ENCODE measurements around the gene APH1B.

Gene APH1B

GRCh38 chr15:63350178-63350621, 72.8 kb downstream of the APH1B start:
- no peak overlapping the region for H3K27ac Mint-ChIP-seq
- ATAC-seq (replicated peaks) (no peak), DNase-seq (no peak)
- H3K4me1 Mint-ChIP-seq = peaks cover 17 to 23% of the 10 kb centered on the region in 2 donors
- no peak overlapping the region for H3K4me3 Mint-ChIP-seq
- H3K36me3 Mint-ChIP-seq = no peaks in the 10 kb centered on the region
- no peaks in the 10 kb centered on the region for H3K27me3 Mint-ChIP-seq
- no peaks in the 10 kb centered on the region for H3K9me3 Mint-ChIP-seq

- Mint-ChIP-seq H3K4me1 (peaks cover 20 to 23% of the 10 kb centered on the region in 2 donors), H3K9me3 (no peaks in the 10 kb centered on the region), H3K27ac (no peak overlapping the region), H3K27me3 (no peaks in the 10 kb centered on the region), H3K4me3 (no peak overlapping the region), H3K36me3 (no peaks in the 10 kb centered on the region)
- no peak for ATAC-seq (replicated peaks)
- no peak for DNase-seq
Measured at GRCh38 chr15:63351170-63351569, 73.8 kb downstream of the APH1B start.

- ATAC-seq (replicated peaks) (no peak), DNase-seq (no peak)
- Mint-ChIP-seq H3K9me3 (no peaks in the 10 kb centered on the region), H3K4me3 (no peak overlapping the region), H3K27ac (no peak overlapping the region), H3K36me3 (no peaks in the 10 kb centered on the region), H3K4me1 (peaks cover 10 to 14% of the 10 kb centered on the region in 2 donors), H3K27me3 (no peaks in the 10 kb centered on the region)
Measured at GRCh38 chr15:63352808-63353207, 75.4 kb downstream of the APH1B start.

- no peak for ATAC-seq (replicated peaks)
- Mint-ChIP-seq H3K27me3 (no peaks in the 10 kb centered on the region), H3K4me3 (no peak overlapping the region), H3K27ac (no peak overlapping the region), H3K36me3 (no peaks in the 10 kb centered on the region), H3K9me3 (no peaks in the 10 kb centered on the region), H3K4me1 (peaks cover 6 to 11% of the 10 kb centered on the region in 2 donors)
- DNase-seq = no peak
Measured at GRCh38 chr15:63353261-63353660, 75.9 kb downstream of the APH1B start.

DNA sequence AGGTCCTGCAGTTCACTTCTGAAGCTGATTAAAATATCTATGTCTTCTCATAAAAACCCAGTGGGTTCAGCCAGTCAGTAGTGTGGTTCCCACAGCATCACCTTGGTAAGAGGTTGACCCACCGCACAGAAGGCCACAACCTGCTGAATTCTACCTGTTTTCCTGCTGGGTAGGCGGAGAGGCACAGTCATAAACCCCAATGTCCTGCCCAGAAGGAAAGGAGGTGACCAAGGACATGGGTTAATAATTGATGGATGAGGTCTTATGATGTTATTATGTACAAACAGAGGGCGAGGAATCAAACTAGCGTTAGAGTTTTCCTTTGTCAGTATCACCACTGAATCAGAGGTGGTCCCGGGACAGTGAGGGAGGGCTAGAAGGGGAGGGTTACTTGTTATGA, 76.5 kb downstream of the APH1B start:
- no peak for ATAC-seq (replicated peaks)
- no peaks in the 10 kb centered on the region for H3K36me3 Mint-ChIP-seq
- no peak overlapping the region for H3K27ac Mint-ChIP-seq
- H3K4me1 Mint-ChIP-seq = peaks cover 0 to 5% of the 10 kb centered on the region in 2 donors
- no peak for DNase-seq
- H3K9me3 Mint-ChIP-seq = no peaks in the 10 kb centered on the region
- H3K27me3 Mint-ChIP-seq = peaks cover 0 to 3% of the 10 kb centered on the region in 2 donors
- no peak overlapping the region for H3K4me3 Mint-ChIP-seq

GRCh38 chr15:63354821-63355650, 77.6 kb downstream of the APH1B start:
- H3K36me3 Mint-ChIP-seq = no peaks in the 10 kb centered on the region
- ATAC-seq (replicated peaks) = no peak
- H3K27me3 Mint-ChIP-seq = peaks cover 9 to 10% of the 10 kb centered on the region in 2 donors
- H3K4me1 Mint-ChIP-seq = peaks cover 0 to 5% of the 10 kb centered on the region in 2 donors
- DNase-seq = no peak
- H3K9me3 Mint-ChIP-seq = no peaks in the 10 kb centered on the region
- no peak overlapping the region for H3K27ac Mint-ChIP-seq
- H3K4me3 Mint-ChIP-seq = no peak overlapping the region

- peaks cover 9 to 16% of the 10 kb centered on the region in 2 donors for H3K27me3 Mint-ChIP-seq
- H3K36me3 Mint-ChIP-seq = no peaks in the 10 kb centered on the region
- DNase-seq = no peak
- no peak overlapping the region for H3K4me3 Mint-ChIP-seq
- no peak for ATAC-seq (replicated peaks)
- no peak overlapping the region for H3K27ac Mint-ChIP-seq
- no peaks in the 10 kb centered on the region for H3K9me3 Mint-ChIP-seq
- H3K4me1 Mint-ChIP-seq = peaks cover 8 to 9% of the 10 kb centered on the region in 2 donors
Measured at GRCh38 chr15:63357061-63357460, 79.7 kb downstream of the APH1B start.

DNA sequence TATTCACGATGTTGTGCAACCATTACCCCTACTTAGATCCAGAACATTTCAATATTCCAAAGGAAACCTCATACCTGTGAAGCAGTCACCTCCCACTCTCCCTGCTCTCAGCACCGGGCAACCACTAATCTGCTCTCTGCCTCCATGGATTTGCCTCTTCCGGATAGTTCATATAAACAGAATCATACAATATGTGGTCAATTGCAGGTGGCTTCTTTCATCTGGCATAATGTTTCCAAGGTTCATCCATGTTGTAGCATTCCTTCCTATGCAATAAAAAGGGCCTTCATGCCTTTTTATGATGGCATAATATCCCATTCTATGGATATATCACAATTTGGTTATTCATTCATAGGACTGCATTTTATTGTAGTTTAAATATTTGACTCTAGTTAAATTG, 80.3 kb downstream of the APH1B start:
- H3K27ac Mint-ChIP-seq = no peak overlapping the region

DNA sequence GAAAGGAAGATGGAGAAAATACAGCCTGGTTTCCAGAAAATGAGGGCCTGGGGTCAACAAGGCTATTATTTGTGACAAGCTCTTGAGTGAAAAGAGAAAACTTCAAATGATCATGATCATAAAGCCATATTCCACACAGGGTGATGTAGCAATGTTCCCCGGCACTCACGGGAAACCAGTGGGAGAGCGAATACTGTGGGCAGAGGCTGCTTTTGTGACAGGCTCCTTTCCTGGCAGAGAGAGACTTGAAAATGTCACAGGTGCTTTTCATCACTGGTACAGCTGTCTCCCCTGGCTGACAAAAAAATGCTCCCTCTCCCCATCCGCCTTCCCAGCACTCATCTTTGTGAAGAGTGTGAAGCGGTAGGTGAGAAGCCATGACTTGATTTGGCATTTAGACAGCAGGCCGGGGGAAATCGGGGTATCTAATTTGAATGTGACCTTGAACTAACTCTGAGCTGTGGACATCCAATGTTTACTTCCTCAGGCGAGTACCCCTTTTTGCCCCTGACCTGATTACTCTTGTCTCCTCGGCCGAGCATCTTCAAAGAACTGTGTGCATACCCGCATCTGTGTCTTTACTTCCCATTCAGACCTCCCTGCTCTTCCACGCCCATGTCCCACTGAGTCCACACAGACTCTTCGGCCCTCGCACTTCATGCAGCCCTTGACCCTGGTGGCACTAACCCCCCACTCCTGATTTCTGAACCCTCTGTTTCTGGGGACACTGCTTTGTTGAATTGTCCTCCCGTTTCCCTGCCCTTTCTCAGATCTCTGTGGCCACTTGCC, 81.0 kb downstream of the APH1B start:
- H3K27me3 Mint-ChIP-seq = peaks cover 9 to 16% of the 10 kb centered on the region in 2 donors
- no peak overlapping the region for H3K4me3 Mint-ChIP-seq
- H3K36me3 Mint-ChIP-seq = no peaks in the 10 kb centered on the region
- no peak overlapping the region for H3K27ac Mint-ChIP-seq
- H3K9me3 Mint-ChIP-seq = no peaks in the 10 kb centered on the region
- DNase-seq (no peak), ATAC-seq (replicated peaks) (no peak)
- H3K4me1 Mint-ChIP-seq = peaks cover 19 to 22% of the 10 kb centered on the region in 2 donors

More for the DNA sequence above, 80.3 kb downstream of the APH1B start:
- Mint-ChIP-seq H3K4me1 (peaks cover 12 to 15% of the 10 kb centered on the region in 2 donors), H3K27me3 (peaks cover 9 to 16% of the 10 kb centered on the region in 2 donors), H3K4me3 (no peak overlapping the region), H3K9me3 (no peaks in the 10 kb centered on the region), H3K36me3 (no peaks in the 10 kb centered on the region)
- ATAC-seq (replicated peaks) (no peak), DNase-seq (no peak)

Data from stimulated activated naive B cell treated with anti-CD40 and anti-IgM and Interleukin-4, amounts not matched to agents 10 μg/mL and 1 μg/mL and 100 μg/mL, for 72 hours (primary cell).